ENCODE measurements around the gene TMEM245. TPM values are rescaled to one million over a fixed set of nuclear protein-coding genes. Genes with fewer than 3 reads are reported as not detected.

Gene TMEM245
- polyA plus RNA-seq, 3 donors: 6.9 to 11.3 (median 9.7) TPM

DNA sequence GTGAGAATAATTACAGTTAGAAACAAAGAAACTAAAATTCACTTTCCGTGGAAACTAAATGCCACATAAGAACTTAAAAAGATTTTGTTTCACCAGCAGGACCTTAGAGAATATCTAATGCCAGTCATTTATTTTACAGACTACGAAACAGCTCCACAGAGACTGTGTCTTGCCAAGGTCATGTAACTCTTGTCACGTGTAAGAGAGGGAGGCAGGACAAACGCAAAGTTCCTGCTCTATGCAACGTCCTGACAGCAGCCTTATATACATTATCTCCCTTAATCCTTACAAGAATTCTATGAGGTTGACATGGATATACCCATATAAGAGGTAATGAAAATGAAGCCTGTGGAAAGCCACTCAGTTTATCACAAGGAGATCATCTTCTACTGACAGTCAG is 145.9 kb downstream of the TMEM245 start:
- Histone ChIP-seq H3K79me2 (ENCODE audit: insufficient read depth, low read length) (no peaks in the 10 kb centered on the region), H3K9ac (ENCODE audit: insufficient read depth, low read length, poor library complexity, severe bottlenecking) (no peak overlapping the region), H4K20me1 (ENCODE audit: insufficient read depth, low read length) (no peaks in the 10 kb centered on the region), H3K9me3 (replicated peaks in 1 of 2; ENCODE audit: control insufficient read depth in 1 of 2, insufficient read depth in 1 of 2, low read length in 2 of 2) (peaks cover 0 to 3% of the 10 kb centered on the region in 2 donors), H2AFZ (ENCODE audit: insufficient read depth, low read depth, low read length, poor library complexity, severe bottlenecking) (no peak overlapping the region), H3K27ac (ENCODE audit: low read depth in 1 of 2, low read length in 2 of 2) (no peak overlapping the region), H3K36me3 (replicated peaks in 1 of 2; ENCODE audit: control insufficient read depth in 1 of 2, insufficient read depth in 2 of 2, low read length in 2 of 2) (no peaks in the 10 kb centered on the region), H3K4me2 (replicated peaks; ENCODE audit: extremely low read depth, low read length, poor library complexity, severe bottlenecking) (no peak overlapping the region), H3K4me1 (ENCODE audit: control insufficient read depth in 1 of 2, insufficient read depth in 2 of 2, low read length in 2 of 2) (no peaks in the 10 kb centered on the region), H3K27me3 (ENCODE audit: control insufficient read depth in 2 of 2, insufficient read depth in 2 of 2, low read length in 2 of 2) (no peaks in the 10 kb centered on the region), H3K4me3 (replicated peaks in 1 of 3; ENCODE audit: low read depth in 2 of 3, low read length in 3 of 3) (no peak overlapping the region)
- Mint-ChIP-seq H3K36me3 (peaks cover 19 to 24% of the 10 kb centered on the region in 2 donors), H3K4me3 (no peak overlapping the region), H3K27me3 (ENCODE audit: low read depth in 3 of 3) (no peaks in the 10 kb centered on the region), H3K27ac (no peak overlapping the region), H3K4me1 (no peaks in the 10 kb centered on the region), H3K9me3 (peaks cover 0 to 9% (median 3%) of the 10 kb centered on the region in 7 donors)
- TF ChIP-seq, protein P1, sequence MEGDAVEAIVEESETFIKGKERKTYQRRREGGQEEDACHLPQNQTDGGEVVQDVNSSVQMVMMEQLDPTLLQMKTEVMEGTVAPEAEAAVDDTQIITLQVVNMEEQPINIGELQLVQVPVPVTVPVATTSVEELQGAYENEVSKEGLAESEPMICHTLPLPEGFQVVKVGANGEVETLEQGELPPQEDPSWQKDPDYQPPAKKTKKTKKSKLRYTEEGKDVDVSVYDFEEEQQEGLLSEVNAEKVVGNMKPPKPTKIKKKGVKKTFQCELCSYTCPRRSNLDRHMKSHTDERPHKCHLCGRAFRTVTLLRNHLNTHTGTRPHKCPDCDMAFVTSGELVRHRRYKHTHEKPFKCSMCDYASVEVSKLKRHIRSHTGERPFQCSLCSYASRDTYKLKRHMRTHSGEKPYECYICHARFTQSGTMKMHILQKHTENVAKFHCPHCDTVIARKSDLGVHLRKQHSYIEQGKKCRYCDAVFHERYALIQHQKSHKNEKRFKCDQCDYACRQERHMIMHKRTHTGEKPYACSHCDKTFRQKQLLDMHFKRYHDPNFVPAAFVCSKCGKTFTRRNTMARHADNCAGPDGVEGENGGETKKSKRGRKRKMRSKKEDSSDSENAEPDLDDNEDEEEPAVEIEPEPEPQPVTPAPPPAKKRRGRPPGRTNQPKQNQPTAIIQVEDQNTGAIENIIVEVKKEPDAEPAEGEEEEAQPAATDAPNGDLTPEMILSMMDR (IDR thresholded peaks at IDR 0.05): no peak
- intact Hi-C loops (cut with micrococcal nuclease): no loop called here
- DNase-seq: no peak
- no CpG with 5 or more reads among the region's 5 CpGs for WGBS (ENCODE audit: insufficient coverage)

GRCh38 chr9:108972626-108973209 is 147.0 kb downstream of the TMEM245 start:
- Mint-ChIP-seq H3K36me3 (peaks cover 16 to 21% of the 10 kb centered on the region in 2 donors), H3K4me1 (no peaks in the 10 kb centered on the region), H3K27me3 (ENCODE audit: low read depth in 3 of 3) (no peaks in the 10 kb centered on the region), H3K9me3 (peaks cover 0 to 9% (median 3%) of the 10 kb centered on the region in 7 donors), H3K4me3 (no peak overlapping the region), H3K27ac (no peak overlapping the region)
- TF ChIP-seq, protein P1 (IDR thresholded peaks at IDR 0.05): no peak
- H4K20me1 ChIP-seq (ENCODE audit: insufficient read depth, low read length): no peaks in the 10 kb centered on the region
- intact Hi-C loops (cut with micrococcal nuclease): no loop called here
- no peak overlapping the region for H3K9ac ChIP-seq (ENCODE audit: insufficient read depth, low read length, poor library complexity, severe bottlenecking)
- DNase-seq: no peak
- no peaks in the 10 kb centered on the region for H3K79me2 ChIP-seq (ENCODE audit: insufficient read depth, low read length)
- no peak overlapping the region for H3K4me3 ChIP-seq (replicated peaks in 1 of 3; ENCODE audit: low read depth in 2 of 3, low read length in 3 of 3)
- H3K27ac ChIP-seq (ENCODE audit: low read depth in 1 of 2, low read length in 2 of 2): no peak overlapping the region
- H3K4me2 ChIP-seq (replicated peaks; ENCODE audit: extremely low read depth, low read length, poor library complexity, severe bottlenecking): no peak overlapping the region
- H3K9me3 ChIP-seq (replicated peaks in 1 of 2; ENCODE audit: control insufficient read depth in 1 of 2, insufficient read depth in 1 of 2, low read length in 2 of 2): peaks cover 0 to 3% of the 10 kb centered on the region in 2 donors
- H3K36me3 ChIP-seq (replicated peaks in 1 of 2; ENCODE audit: control insufficient read depth in 1 of 2, insufficient read depth in 2 of 2, low read length in 2 of 2): no peaks in the 10 kb centered on the region
- WGBS (ENCODE audit: insufficient coverage): no CpG with 5 or more reads among the region's 2 CpGs
- no peaks in the 10 kb centered on the region for H3K27me3 ChIP-seq (ENCODE audit: control insufficient read depth in 2 of 2, insufficient read depth in 2 of 2, low read length in 2 of 2)
- H3K4me1 ChIP-seq (ENCODE audit: control insufficient read depth in 1 of 2, insufficient read depth in 2 of 2, low read length in 2 of 2): no peaks in the 10 kb centered on the region
- H2AFZ ChIP-seq (ENCODE audit: insufficient read depth, low read depth, low read length, poor library complexity, severe bottlenecking): no peak overlapping the region

All from CD14-positive monocyte (primary cell).